ENCODE results near the gene NRXN3. TPM values are rescaled to one million over a fixed set of nuclear protein-coding genes. Genes with fewer than 3 reads are reported as not detected.

NRXN3 gene
- total RNA-seq, 1 experiment from 2014 or later, result 1.1 TPM

- Histone ChIP-seq H3K79me2 (ENCODE audit: low read length) (no peaks in the 10 kb centered on the region), H3K9ac (ENCODE audit: low read length) (no peak overlapping the region), H4K20me1 (ENCODE audit: low read length) (no peaks in the 10 kb centered on the region), H3K9me2 (replicated peaks; ENCODE audit: low read length) (no peaks in the 10 kb centered on the region), H3K36me3 (ENCODE audit: low read depth, low read length) (no peaks in the 10 kb centered on the region), H3K4me2 (ENCODE audit: low read length) (no peak overlapping the region), H3K4me3 (ENCODE audit: low read length) (no peak overlapping the region), H2AFZ (ENCODE audit: low read length) (no peak overlapping the region), H3K27ac (ENCODE audit: low read length) (no peak overlapping the region), H3K4me1 (ENCODE audit: insufficient read depth, low read length) (no peaks in the 10 kb centered on the region), H3K27me3 (ENCODE audit: low read length) (no peaks in the 10 kb centered on the region), H3K9me3 (ENCODE audit: low read length) (no peaks in the 10 kb centered on the region), H3F3A (ENCODE audit: low read length, unreplicated experiment) (no peaks in the 10 kb centered on the region)
- intact Hi-C loops (cut with micrococcal nuclease), result no loop called here
- ATAC-seq, result no peak
- no peak for DNase-seq
- CTCF ChIA-PET, result no interaction called here
- POLR2A ChIA-PET (ENCODE audit: unreplicated experiment), result no interaction called here
- TF ChIP-seq EZH2 (IDR thresholded peaks at IDR 0.05; ENCODE audit: low read length, unreplicated experiment), result no peak
- TF ChIP-seq, protein P1, sequence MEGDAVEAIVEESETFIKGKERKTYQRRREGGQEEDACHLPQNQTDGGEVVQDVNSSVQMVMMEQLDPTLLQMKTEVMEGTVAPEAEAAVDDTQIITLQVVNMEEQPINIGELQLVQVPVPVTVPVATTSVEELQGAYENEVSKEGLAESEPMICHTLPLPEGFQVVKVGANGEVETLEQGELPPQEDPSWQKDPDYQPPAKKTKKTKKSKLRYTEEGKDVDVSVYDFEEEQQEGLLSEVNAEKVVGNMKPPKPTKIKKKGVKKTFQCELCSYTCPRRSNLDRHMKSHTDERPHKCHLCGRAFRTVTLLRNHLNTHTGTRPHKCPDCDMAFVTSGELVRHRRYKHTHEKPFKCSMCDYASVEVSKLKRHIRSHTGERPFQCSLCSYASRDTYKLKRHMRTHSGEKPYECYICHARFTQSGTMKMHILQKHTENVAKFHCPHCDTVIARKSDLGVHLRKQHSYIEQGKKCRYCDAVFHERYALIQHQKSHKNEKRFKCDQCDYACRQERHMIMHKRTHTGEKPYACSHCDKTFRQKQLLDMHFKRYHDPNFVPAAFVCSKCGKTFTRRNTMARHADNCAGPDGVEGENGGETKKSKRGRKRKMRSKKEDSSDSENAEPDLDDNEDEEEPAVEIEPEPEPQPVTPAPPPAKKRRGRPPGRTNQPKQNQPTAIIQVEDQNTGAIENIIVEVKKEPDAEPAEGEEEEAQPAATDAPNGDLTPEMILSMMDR (conservative IDR thresholded peaks at IDR 0.05; ENCODE audit: low read depth, low read length), result no peak
- no peak for TF ChIP-seq EZH2phosphoT487 (IDR thresholded peaks at IDR 0.05; ENCODE audit: borderline replicate concordance, low read length)
- no TSS peak for BruUV-seq (replicated peaks)
Measured at GRCh38 chr14:79295385-79295784, 1125.2 kb downstream of the NRXN3 start.

GRCh38 chr14:79298373-79298772, 1128.2 kb downstream of the NRXN3 start:
- no TSS peak for BruUV-seq (replicated peaks)
- no peak overlapping the region for H3K27ac ChIP-seq (ENCODE audit: low read length)
- no peak overlapping the region for H3K4me2 ChIP-seq (ENCODE audit: low read length)
- no peaks in the 10 kb centered on the region for H3F3A ChIP-seq (ENCODE audit: low read length, unreplicated experiment)
- H3K27me3 ChIP-seq (ENCODE audit: low read length), result no peaks in the 10 kb centered on the region
- ChIA-PET CTCF (no interaction called here), POLR2A (ENCODE audit: unreplicated experiment) (no interaction called here)
- ATAC-seq (no peak), DNase-seq (no peak)
- H3K9me3 ChIP-seq (ENCODE audit: low read length), result no peaks in the 10 kb centered on the region
- H2AFZ ChIP-seq (ENCODE audit: low read length), result no peak overlapping the region
- no peak overlapping the region for H3K9ac ChIP-seq (ENCODE audit: low read length)
- no peaks in the 10 kb centered on the region for H3K36me3 ChIP-seq (ENCODE audit: low read depth, low read length)
- H4K20me1 ChIP-seq (ENCODE audit: low read length), result no peaks in the 10 kb centered on the region
- H3K4me3 ChIP-seq (ENCODE audit: low read length), result no peak overlapping the region
- no peaks in the 10 kb centered on the region for H3K79me2 ChIP-seq (ENCODE audit: low read length)
- H3K9me2 ChIP-seq (replicated peaks; ENCODE audit: low read length), result no peaks in the 10 kb centered on the region
- H3K4me1 ChIP-seq (ENCODE audit: insufficient read depth, low read length), result no peaks in the 10 kb centered on the region
- TF ChIP-seq EZH2phosphoT487 (IDR thresholded peaks at IDR 0.05; ENCODE audit: borderline replicate concordance, low read length) (no peak), EZH2 (IDR thresholded peaks at IDR 0.05; ENCODE audit: low read length, unreplicated experiment) (no peak)
- TF ChIP-seq, protein P1 (conservative IDR thresholded peaks at IDR 0.05; ENCODE audit: low read depth, low read length), result no peak
- intact Hi-C loops (cut with micrococcal nuclease), result no loop called here

GRCh38 chr14:79299162-79299561, 1129.0 kb downstream of the NRXN3 start:
- POLR2A ChIA-PET (ENCODE audit: unreplicated experiment), result no interaction called here
- no peaks in the 10 kb centered on the region for H3K36me3 ChIP-seq (ENCODE audit: low read depth, low read length)
- no peak overlapping the region for H2AFZ ChIP-seq (ENCODE audit: low read length)
- no peaks in the 10 kb centered on the region for H4K20me1 ChIP-seq (ENCODE audit: low read length)
- ATAC-seq (no peak), DNase-seq (no peak)
- H3K9me2 ChIP-seq (replicated peaks; ENCODE audit: low read length), result no peaks in the 10 kb centered on the region
- no peaks in the 10 kb centered on the region for H3K4me1 ChIP-seq (ENCODE audit: insufficient read depth, low read length)
- intact Hi-C loops (cut with micrococcal nuclease), result no loop called here
- H3K4me3 ChIP-seq (ENCODE audit: low read length), result no peak overlapping the region
- CTCF ChIA-PET, result no interaction called here
- no peak overlapping the region for H3K4me2 ChIP-seq (ENCODE audit: low read length)
- no peaks in the 10 kb centered on the region for H3K79me2 ChIP-seq (ENCODE audit: low read length)
- TF ChIP-seq, protein P1 (conservative IDR thresholded peaks at IDR 0.05; ENCODE audit: low read depth, low read length), result no peak
- TF ChIP-seq EZH2phosphoT487 (IDR thresholded peaks at IDR 0.05; ENCODE audit: borderline replicate concordance, low read length) (no peak), EZH2 (IDR thresholded peaks at IDR 0.05; ENCODE audit: low read length, unreplicated experiment) (no peak)
- H3K9me3 ChIP-seq (ENCODE audit: low read length), result no peaks in the 10 kb centered on the region
- no peaks in the 10 kb centered on the region for H3K27me3 ChIP-seq (ENCODE audit: low read length)
- no TSS peak for BruUV-seq (replicated peaks)
- no peak overlapping the region for H3K27ac ChIP-seq (ENCODE audit: low read length)
- no peak overlapping the region for H3K9ac ChIP-seq (ENCODE audit: low read length)
- no peaks in the 10 kb centered on the region for H3F3A ChIP-seq (ENCODE audit: low read length, unreplicated experiment)
